ENCODE results near the gene CTH.

- TF ChIP-seq, protein P1, sequence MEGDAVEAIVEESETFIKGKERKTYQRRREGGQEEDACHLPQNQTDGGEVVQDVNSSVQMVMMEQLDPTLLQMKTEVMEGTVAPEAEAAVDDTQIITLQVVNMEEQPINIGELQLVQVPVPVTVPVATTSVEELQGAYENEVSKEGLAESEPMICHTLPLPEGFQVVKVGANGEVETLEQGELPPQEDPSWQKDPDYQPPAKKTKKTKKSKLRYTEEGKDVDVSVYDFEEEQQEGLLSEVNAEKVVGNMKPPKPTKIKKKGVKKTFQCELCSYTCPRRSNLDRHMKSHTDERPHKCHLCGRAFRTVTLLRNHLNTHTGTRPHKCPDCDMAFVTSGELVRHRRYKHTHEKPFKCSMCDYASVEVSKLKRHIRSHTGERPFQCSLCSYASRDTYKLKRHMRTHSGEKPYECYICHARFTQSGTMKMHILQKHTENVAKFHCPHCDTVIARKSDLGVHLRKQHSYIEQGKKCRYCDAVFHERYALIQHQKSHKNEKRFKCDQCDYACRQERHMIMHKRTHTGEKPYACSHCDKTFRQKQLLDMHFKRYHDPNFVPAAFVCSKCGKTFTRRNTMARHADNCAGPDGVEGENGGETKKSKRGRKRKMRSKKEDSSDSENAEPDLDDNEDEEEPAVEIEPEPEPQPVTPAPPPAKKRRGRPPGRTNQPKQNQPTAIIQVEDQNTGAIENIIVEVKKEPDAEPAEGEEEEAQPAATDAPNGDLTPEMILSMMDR (conservative IDR thresholded peaks at IDR 0.05; ENCODE audit: low read depth, low read length), result no peak
- TF ChIP-seq EZH2 (IDR thresholded peaks at IDR 0.05; ENCODE audit: borderline replicate concordance, low read depth, low read length, poor library complexity, severe bottlenecking), result no peak
These were observed 29.7 kb downstream of the CTH start for GRCh38 chr1:70440642-70441391.
